Thyroid gland (tissue), 4 donors: ENCODE measurements around the gene CYB5R4.

Experiments
- CTCF ChIP-seq, 6 experiments: fragments of 200-600 bp in 3 of 6; fragments of 450-650 bp in 3 of 6; sonication (generic) in 3 of 6; IDR thresholded peaks; one replicate each; pipeline ENCODE4 v1.5.1; 2016 to 2019; ENCODE audit warnings: antibody characterized with exemption in 6 of 6, mild to moderate bottlenecking in 2 of 6, inconsistent platforms in 1 of 6, moderate library complexity in 1 of 6
- POLR2A ChIP-seq, 2 donors: fragments of 450-650 bp; IDR thresholded peaks; one replicate each; pipeline ENCODE4 v1.6.1; 2017; ENCODE audit warnings: antibody characterized with exemption in 2 of 2, mild to moderate bottlenecking in 2 of 2, moderate library complexity in 1 of 2

GRCh38 chr6:83827050-83827449, 32.4 kb upstream of the CYB5R4 start:
- no peak for TF ChIP-seq CTCF (IDR thresholded peaks at IDR 0.05)
- no peak for TF ChIP-seq POLR2A (IDR thresholded peaks at IDR 0.05)
